ENCODE data around the gene PGM2. TPM values are rescaled to one million over a fixed set of nuclear protein-coding genes. Genes with fewer than 3 reads are reported as not detected.

PGM2 gene
- total and polyA plus RNA-seq, 10 of the 15 experiments (the other 5 are each of a cell fraction or from before 2014, with no cell fraction given): 11.9 to 41.7 (median 37.1) TPM

DNA sequence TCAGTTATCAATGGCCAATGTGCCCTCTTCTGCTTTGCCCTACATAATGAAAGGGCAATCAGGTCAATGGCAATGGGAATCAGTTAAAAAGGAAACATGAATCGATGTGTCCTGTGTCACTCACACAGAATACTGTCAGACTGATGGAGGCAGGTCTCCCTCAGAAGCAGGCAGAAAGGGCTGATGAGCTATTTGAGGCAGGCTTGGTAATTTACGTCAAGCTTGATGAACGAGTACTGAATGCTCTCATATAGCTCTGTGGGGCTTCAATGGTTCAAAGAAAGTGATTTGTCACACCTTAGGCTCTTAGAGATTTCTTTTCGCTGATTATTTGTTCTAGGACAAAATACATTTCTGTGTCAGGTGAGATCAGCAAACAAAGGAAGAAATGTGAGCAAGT is 41.8 kb downstream of the PGM2 start:
- SMC1A ChIA-PET (ENCODE audit: uncharacterized antibody, unreplicated experiment): interaction anchor here (1.4 kb wide), 1 partner anchor 18 kb away, joined by 4 read pairs; no protein-coding TSS in a partner anchor
- CTCF ChIA-PET: no interaction called here
- H3K4me1 ChIP-seq (ENCODE audit: control insufficient read depth, insufficient read depth, low read length): no peaks in the 10 kb centered on the region; the same call in none of the 2 replicates
- no peak for TF ChIP-seq SPI1 (IDR thresholded peaks at IDR 0.05; ENCODE audit: borderline replicate concordance, insufficient read depth, low read depth, low read length)
- TF ChIP-seq FOS (IDR thresholded peaks at IDR 0.05; ENCODE audit: borderline replicate concordance, extremely low read depth, insufficient read length): no peak
- TF ChIP-seq, protein P1, sequence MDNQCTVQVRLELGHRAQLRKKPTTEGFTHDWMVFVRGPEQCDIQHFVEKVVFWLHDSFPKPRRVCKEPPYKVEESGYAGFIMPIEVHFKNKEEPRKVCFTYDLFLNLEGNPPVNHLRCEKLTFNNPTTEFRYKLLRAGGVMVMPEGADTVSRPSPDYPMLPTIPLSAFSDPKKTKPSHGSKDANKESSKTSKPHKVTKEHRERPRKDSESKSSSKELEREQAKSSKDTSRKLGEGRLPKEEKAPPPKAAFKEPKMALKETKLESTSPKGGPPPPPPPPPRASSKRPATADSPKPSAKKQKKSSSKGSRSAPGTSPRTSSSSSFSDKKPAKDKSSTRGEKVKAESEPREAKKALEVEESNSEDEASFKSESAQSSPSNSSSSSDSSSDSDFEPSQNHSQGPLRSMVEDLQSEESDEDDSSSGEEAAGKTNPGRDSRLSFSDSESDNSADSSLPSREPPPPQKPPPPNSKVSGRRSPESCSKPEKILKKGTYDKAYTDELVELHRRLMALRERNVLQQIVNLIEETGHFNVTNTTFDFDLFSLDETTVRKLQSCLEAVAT (IDR thresholded peaks at IDR 0.05): no peak
- no peak for TF ChIP-seq CHD4 (IDR thresholded peaks at IDR 0.05)
- TF ChIP-seq, protein P2, sequence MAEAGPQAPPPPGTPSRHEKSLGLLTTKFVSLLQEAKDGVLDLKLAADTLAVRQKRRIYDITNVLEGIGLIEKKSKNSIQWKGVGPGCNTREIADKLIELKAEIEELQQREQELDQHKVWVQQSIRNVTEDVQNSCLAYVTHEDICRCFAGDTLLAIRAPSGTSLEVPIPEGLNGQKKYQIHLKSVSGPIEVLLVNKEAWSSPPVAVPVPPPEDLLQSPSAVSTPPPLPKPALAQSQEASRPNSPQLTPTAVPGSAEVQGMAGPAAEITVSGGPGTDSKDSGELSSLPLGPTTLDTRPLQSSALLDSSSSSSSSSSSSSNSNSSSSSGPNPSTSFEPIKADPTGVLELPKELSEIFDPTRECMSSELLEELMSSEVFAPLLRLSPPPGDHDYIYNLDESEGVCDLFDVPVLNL (IDR thresholded peaks at IDR 0.05; ENCODE audit: low read depth, low read length): no peak
- no peak for TF ChIP-seq HDAC2 (IDR thresholded peaks at IDR 0.05)
- TF ChIP-seq POLR2A (IDR thresholded peaks at IDR 0.05; ENCODE audit: low read depth, low read length): no peak
- TF ChIP-seq, protein P3, sequence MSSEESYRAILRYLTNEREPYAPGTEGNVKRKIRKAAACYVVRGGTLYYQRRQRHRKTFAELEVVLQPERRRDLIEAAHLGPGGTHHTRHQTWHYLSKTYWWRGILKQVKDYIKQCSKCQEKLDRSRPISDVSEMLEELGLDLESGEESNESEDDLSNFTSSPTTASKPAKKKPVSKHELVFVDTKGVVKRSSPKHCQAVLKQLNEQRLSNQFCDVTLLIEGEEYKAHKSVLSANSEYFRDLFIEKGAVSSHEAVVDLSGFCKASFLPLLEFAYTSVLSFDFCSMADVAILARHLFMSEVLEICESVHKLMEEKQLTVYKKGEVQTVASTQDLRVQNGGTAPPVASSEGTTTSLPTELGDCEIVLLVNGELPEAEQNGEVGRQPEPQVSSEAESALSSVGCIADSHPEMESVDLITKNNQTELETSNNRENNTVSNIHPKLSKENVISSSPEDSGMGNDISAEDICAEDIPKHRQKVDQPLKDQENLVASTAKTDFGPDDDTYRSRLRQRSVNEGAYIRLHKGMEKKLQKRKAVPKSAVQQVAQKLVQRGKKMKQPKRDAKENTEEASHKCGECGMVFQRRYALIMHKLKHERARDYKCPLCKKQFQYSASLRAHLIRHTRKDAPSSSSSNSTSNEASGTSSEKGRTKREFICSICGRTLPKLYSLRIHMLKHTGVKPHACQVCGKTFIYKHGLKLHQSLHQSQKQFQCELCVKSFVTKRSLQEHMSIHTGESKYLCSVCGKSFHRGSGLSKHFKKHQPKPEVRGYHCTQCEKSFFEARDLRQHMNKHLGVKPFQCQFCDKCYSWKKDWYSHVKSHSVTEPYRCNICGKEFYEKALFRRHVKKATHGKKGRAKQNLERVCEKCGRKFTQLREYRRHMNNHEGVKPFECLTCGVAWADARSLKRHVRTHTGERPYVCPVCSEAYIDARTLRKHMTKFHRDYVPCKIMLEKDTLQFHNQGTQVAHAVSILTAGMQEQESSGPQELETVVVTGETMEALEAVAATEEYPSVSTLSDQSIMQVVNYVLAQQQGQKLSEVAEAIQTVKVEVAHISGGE (CRISPR knock-in tag; IDR thresholded peaks at IDR 0.05): no peak
- TF ChIP-seq WRNIP1 (IDR thresholded peaks at IDR 0.05; ENCODE audit: borderline replicate concordance, low read depth, low read length): no peak
- no peak for TF ChIP-seq IKZF2 (IDR thresholded peaks at IDR 0.05)
- TF ChIP-seq, protein P4, sequence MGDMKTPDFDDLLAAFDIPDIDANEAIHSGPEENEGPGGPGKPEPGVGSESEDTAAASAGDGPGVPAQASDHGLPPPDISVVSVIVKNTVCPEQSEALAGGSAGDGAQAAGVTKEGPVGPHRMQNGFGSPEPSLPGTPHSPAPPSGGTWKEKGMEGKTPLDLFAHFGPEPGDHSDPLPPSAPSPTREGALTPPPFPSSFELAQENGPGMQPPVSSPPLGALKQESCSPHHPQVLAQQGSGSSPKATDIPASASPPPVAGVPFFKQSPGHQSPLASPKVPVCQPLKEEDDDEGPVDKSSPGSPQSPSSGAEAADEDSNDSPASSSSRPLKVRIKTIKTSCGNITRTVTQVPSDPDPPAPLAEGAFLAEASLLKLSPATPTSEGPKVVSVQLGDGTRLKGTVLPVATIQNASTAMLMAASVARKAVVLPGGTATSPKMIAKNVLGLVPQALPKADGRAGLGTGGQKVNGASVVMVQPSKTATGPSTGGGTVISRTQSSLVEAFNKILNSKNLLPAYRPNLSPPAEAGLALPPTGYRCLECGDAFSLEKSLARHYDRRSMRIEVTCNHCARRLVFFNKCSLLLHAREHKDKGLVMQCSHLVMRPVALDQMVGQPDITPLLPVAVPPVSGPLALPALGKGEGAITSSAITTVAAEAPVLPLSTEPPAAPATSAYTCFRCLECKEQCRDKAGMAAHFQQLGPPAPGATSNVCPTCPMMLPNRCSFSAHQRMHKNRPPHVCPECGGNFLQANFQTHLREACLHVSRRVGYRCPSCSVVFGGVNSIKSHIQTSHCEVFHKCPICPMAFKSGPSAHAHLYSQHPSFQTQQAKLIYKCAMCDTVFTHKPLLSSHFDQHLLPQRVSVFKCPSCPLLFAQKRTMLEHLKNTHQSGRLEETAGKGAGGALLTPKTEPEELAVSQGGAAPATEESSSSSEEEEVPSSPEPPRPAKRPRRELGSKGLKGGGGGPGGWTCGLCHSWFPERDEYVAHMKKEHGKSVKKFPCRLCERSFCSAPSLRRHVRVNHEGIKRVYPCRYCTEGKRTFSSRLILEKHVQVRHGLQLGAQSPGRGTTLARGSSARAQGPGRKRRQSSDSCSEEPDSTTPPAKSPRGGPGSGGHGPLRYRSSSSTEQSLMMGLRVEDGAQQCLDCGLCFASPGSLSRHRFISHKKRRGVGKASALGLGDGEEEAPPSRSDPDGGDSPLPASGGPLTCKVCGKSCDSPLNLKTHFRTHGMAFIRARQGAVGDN (IDR thresholded peaks at IDR 0.05): no peak
- no peak for TF ChIP-seq MXI1 (IDR thresholded peaks at IDR 0.05; ENCODE audit: low read depth, low read length)
- FAIRE-seq: no peak
- no peak for ATAC-seq
- in situ Hi-C loops (cut with MboI): no loop called here
- H3K4me2 ChIP-seq (ENCODE audit: control insufficient read depth, insufficient read depth): no peak overlapping the region
- no peak overlapping the region for H3K27ac ChIP-seq (ENCODE audit: control insufficient read depth, insufficient read depth)
- no peaks in the 10 kb centered on the region; a peak in 2 of 4 replicates for H3K36me3 ChIP-seq (ENCODE audit: control insufficient read depth in 2 of 2, insufficient read depth in 2 of 2, low read length in 1 of 2)
- H3K27me3 ChIP-seq (replicated peaks in 1 of 2; ENCODE audit: control insufficient read depth in 2 of 2, insufficient read depth in 2 of 2, low read length in 1 of 2): no peaks in the 10 kb centered on the region
- RAD21 ChIA-PET (ENCODE audit: unreplicated experiment): no interaction called here
- H2AFZ ChIP-seq (ENCODE audit: control insufficient read depth, low read depth, low read length): no peak overlapping the region
- no peak overlapping the region for H3K4me3 ChIP-seq
- H3K79me2 ChIP-seq (ENCODE audit: control insufficient read depth, insufficient read depth, low read length): no peaks in the 10 kb centered on the region
- POLR2A ChIA-PET: no interaction called here
- no peaks in the 10 kb centered on the region for H3K9me3 ChIP-seq (replicated peaks; ENCODE audit: control insufficient read depth, insufficient read depth, low read length)
- intact Hi-C loops (cut with micrococcal nuclease; ENCODE audit: unreplicated experiment): no loop called here
- DNase-seq (ENCODE audit: low read depth, low spot score): no peak
- no TSS peak for BruUV-seq (replicated peaks)
- no peaks in the 10 kb centered on the region for H4K20me1 ChIP-seq (ENCODE audit: control insufficient read depth, insufficient read depth)
- no peak overlapping the region for H3K9ac ChIP-seq (ENCODE audit: control insufficient read depth, insufficient read depth, low read length)
- WGBS (ENCODE audit: insufficient coverage, insufficient replicate concordance, low lambda C conversion rate, missing lambda C conversion rate): 95% methylated on average over 4 of the region's 4 CpGs
